ENCODE data around the gene ERP44.
"Not testable (repeated sequence)": the region's sequence is repeated elsewhere in the genome, so short reads cannot be mapped to it uniquely, and the experiment has no call there.

The ERP44 gene

GRCh38 chr9:100064872-100065581, 33.8 kb downstream of the ERP44 start:
- DNase-seq: no peak

GRCh38 chr9:100063185-100063584, 35.6 kb downstream of the ERP44 start:
- no peak for DNase-seq

GRCh38 chr9:100062683-100063082, 36.1 kb downstream of the ERP44 start:
- DNase-seq: not testable (repeated sequence)

GRCh38 chr9:100058699-100059579, 39.9 kb downstream of the ERP44 start:
- DNase-seq: no peak

GRCh38 chr9:100057624-100058023, 41.2 kb downstream of the ERP44 start:
- DNase-seq: no peak

- no peak for DNase-seq
Observed at GRCh38 chr9:100056561-100056960, 42.2 kb downstream of the ERP44 start.

GRCh38 chr9:100052375-100052774, 46.4 kb downstream of the ERP44 start:
- no peak for DNase-seq

- DNase-seq: no peak
Observed at GRCh38 chr9:100049551-100049950, 49.2 kb downstream of the ERP44 start.

GRCh38 chr9:100038472-100038871, 60.3 kb downstream of the ERP44 start:
- DNase-seq: no peak

GRCh38 chr9:100033877-100034551, 64.8 kb downstream of the ERP44 start:
- DNase-seq: no peak

GRCh38 chr9:100030548-100030947, 68.3 kb downstream of the ERP44 start:
- DNase-seq: no peak

GRCh38 chr9:100029251-100029650, 69.5 kb downstream of the ERP44 start:
- DNase-seq: no peak

GRCh38 chr9:100028201-100028784, 70.5 kb downstream of the ERP44 start:
- peak; percentile 29 for DNase-seq

GRCh38 chr9:100027543-100027942, 71.3 kb downstream of the ERP44 start:
- no peak for DNase-seq

GRCh38 chr9:100021931-100022330, 76.9 kb downstream of the ERP44 start:
- no peak for DNase-seq

- DNase-seq: no peak
Observed at GRCh38 chr9:100020121-100020795, 78.5 kb downstream of the ERP44 start.

- DNase-seq: no peak
Observed at GRCh38 chr9:100019541-100019940, 79.3 kb downstream of the ERP44 start.

GRCh38 chr9:100014846-100015245, 84.0 kb downstream of the ERP44 start:
- no peak for DNase-seq

GRCh38 chr9:100013573-100013972, 85.2 kb downstream of the ERP44 start:
- no peak for DNase-seq

- DNase-seq: no peak
Observed at GRCh38 chr9:100012279-100012678, 86.5 kb downstream of the ERP44 start.

- peak; percentile 20 for DNase-seq
Observed at GRCh38 chr9:100011062-100011681, 87.6 kb downstream of the ERP44 start.

GRCh38 chr9:99999797-100000196, 99.0 kb downstream of the ERP44 start:
- DNase-seq: no peak

All from DMS 273 treated with DMSO at 0.1 percent for 48 hours (cell line).